Astrocyte (in vitro differentiated cells and primary cell): ENCODE measurements around the gene TRPM8.

Experiments
- EZH2 ChIP-seq: IDR thresholded peaks from 2 replicates; pipeline ENCODE4 v1.6.1; 2012; ENCODE audit warnings: mild to moderate bottlenecking, low read length, inconsistent platforms; ENCODE audit not compliant: insufficient read depth
- TF ChIP-seq, protein P1 (sequence below): IDR thresholded peaks from 2 replicates; pipeline ENCODE4 v1.5.1; 2011; ENCODE audit warnings: low read depth, mild to moderate bottlenecking, inconsistent platforms, low read length, moderate library complexity; ENCODE audit not compliant: insufficient read depth

DNA sequence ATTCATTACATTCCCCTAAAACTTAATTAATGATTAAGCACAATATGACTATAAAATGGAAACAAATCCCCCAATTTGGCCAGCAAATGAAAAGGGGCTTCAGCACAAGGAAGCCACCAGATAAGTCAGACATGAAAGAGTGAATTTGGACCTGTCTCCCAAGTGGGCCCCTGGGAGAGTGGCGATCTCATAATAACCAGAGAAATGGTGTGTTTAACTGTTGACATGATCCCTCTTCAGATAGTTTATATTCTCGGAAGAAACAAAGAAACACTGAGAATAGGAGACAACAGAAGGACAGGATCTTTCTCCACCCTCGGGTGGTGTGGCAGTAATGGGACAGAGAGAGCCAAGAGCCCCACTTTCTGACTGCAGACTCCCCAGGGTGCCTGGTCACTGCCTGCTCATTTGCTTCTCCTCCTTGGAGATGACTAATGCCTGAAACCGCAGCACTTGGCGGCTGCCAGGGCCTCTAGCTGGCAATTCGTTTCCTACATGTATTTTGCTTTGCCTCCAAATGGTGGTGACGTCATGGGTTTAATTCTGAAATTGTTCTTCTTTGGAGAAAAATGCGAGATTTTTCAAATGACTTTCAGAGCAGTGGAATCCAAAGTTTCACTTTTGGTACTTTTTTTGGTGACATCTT is 86.9 kb downstream of the TRPM8 start:
- TF ChIP-seq, protein P1, sequence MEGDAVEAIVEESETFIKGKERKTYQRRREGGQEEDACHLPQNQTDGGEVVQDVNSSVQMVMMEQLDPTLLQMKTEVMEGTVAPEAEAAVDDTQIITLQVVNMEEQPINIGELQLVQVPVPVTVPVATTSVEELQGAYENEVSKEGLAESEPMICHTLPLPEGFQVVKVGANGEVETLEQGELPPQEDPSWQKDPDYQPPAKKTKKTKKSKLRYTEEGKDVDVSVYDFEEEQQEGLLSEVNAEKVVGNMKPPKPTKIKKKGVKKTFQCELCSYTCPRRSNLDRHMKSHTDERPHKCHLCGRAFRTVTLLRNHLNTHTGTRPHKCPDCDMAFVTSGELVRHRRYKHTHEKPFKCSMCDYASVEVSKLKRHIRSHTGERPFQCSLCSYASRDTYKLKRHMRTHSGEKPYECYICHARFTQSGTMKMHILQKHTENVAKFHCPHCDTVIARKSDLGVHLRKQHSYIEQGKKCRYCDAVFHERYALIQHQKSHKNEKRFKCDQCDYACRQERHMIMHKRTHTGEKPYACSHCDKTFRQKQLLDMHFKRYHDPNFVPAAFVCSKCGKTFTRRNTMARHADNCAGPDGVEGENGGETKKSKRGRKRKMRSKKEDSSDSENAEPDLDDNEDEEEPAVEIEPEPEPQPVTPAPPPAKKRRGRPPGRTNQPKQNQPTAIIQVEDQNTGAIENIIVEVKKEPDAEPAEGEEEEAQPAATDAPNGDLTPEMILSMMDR, result no peak
- TF ChIP-seq EZH2, result no peak
